Fibroblast of lung (primary cell): ENCODE data around the gene FAM135A. TPM values are rescaled to one million over a fixed set of nuclear protein-coding genes. Genes with fewer than 3 reads are reported as not detected.
A peak's percentile ranks its signal among the peaks of the same experiment; 100 is the strongest.

Experiments
- DNase-seq, 2 donors: peaks; one replicate each; pipeline versions ENCODE4 v3.0.0 to v3.0.0-alpha.2; 2010; ENCODE audit warnings: low read depth in 2 of 2
- H2AFZ ChIP-seq: 2 replicates; pipeline ENCODE4 v1.5.1; 2012; ENCODE audit warnings: low read length, control low read depth, inconsistent platforms
- H3K27ac ChIP-seq: 2 replicates; pipeline ENCODE4 v1.5.1; 2011; ENCODE audit warnings: low read length, control low read depth; ENCODE audit not compliant: insufficient read depth
- H3K27me3 ChIP-seq: 2 replicates; pipeline ENCODE4 v1.5.1; 2011; ENCODE audit warnings: mild to moderate bottlenecking, low read length; ENCODE audit not compliant: control insufficient read depth, insufficient read depth
- H3K36me3 ChIP-seq: 2 replicates; pipeline ENCODE4 v1.5.1; 2011; ENCODE audit warnings: low read length; ENCODE audit not compliant: control insufficient read depth, insufficient read depth
- H3K4me1 ChIP-seq: 2 replicates; pipeline ENCODE4 v1.5.1; 2011; ENCODE audit warnings: low read length; ENCODE audit not compliant: control insufficient read depth, insufficient read depth; ENCODE audit errors: extremely low read depth
- H3K4me2 ChIP-seq: 2 replicates; pipeline ENCODE4 v1.5.1; 2011; ENCODE audit warnings: low read length, control low read depth; ENCODE audit not compliant: insufficient read depth; ENCODE audit errors: extremely low read depth
- H3K4me3 ChIP-seq, 4 experiments: fragments of 200-600 bp in 1 of 4; sonication (generic) in 1 of 4; replicated peaks in 1 of 4; 2 replicates each; pipeline ENCODE4 v1.5.1; 2011 to 2016; ENCODE audit warnings: low read length in 4 of 4, low read depth in 3 of 4, mild to moderate bottlenecking in 3 of 4, control low read depth in 2 of 4, inconsistent platforms in 1 of 4, mixed read lengths in 1 of 4; ENCODE audit not compliant: insufficient read depth in 1 of 4; ENCODE audit errors: control extremely low read depth in 1 of 4
- H3K79me2 ChIP-seq: 2 replicates; pipeline ENCODE4 v1.5.1; 2012; ENCODE audit warnings: mild to moderate bottlenecking, low read length, inconsistent platforms; ENCODE audit not compliant: control insufficient read depth, insufficient read depth
- H3K9ac ChIP-seq: 2 replicates; pipeline ENCODE4 v1.5.1; 2011; ENCODE audit warnings: mild to moderate bottlenecking, low read length, control low read depth; ENCODE audit not compliant: insufficient read depth
- H3K9me3 ChIP-seq: 2 replicates; pipeline ENCODE4 v1.5.1; 2012; ENCODE audit warnings: low read depth, low read length; ENCODE audit not compliant: control insufficient read depth, insufficient read depth
- H4K20me1 ChIP-seq: 2 replicates; pipeline ENCODE4 v1.5.1; 2011; ENCODE audit warnings: low read length; ENCODE audit not compliant: control insufficient read depth, insufficient read depth; ENCODE audit errors: extremely low read depth
- CTCF ChIP-seq, 2 donors: IDR thresholded peaks in 1 of 2; conservative IDR thresholded peaks in 1 of 2; 1 replicate in 1 of 2; 2 replicates in 1 of 2; pipeline ENCODE4 v1.5.1; 2011 to 2012; ENCODE audit warnings: low read length in 2 of 2, control low read depth in 1 of 2, inconsistent platforms in 1 of 2, low read depth in 1 of 2, mild to moderate bottlenecking in 1 of 2
- EZH2 ChIP-seq: IDR thresholded peaks from 2 replicates; pipeline ENCODE4 v1.5.1; 2012; ENCODE audit warnings: low read length, control low read depth, mild to moderate bottlenecking; ENCODE audit errors: missing control alignments
- polyA plus RNA-seq, 2 donors: library from polyadenylated mRNA; depleted of rRNA in 1 of 2; stranded (reverse) in 1 of 2; unstranded in 1 of 2; fragments of >200 nt; gene quantifications; 2 replicates each; pipeline ENCODE4 v1.2.1, GENCODE V29; 2011 to 2012; ENCODE audit warnings: missing spikeins in 1 of 2
- total RNA-seq: library from RNA; depleted of rRNA; stranded (reverse); fragments of >200 nt; gene quantifications from 2 replicates; pipeline ENCODE4 v1.2.1, GENCODE V29; 2014

Gene FAM135A
- total and polyA plus RNA-seq, 2 donors (not counting 1 experiment from before 2014, with no cell fraction given): 7.1 to 10.2 TPM

- TF ChIP-seq CTCF (conservative IDR thresholded peaks at IDR 0.05 in 1 of 2, IDR thresholded peaks at IDR 0.05 in 1 of 2; ENCODE audit: low read depth in 1 of 2, low read length in 2 of 2) (no peak), EZH2 (no peak)
- no peak overlapping the region for H3K9ac ChIP-seq
- H3K4me1 ChIP-seq: no peaks in the 10 kb centered on the region
These were observed 8.7 kb upstream of the FAM135A start for GRCh38 chr6:70404658-70405057.

GRCh38 chr6:70409216-70409615 lies 4.1 kb upstream of the FAM135A start:
- no peak overlapping the region for H3K27ac ChIP-seq
- TF ChIP-seq EZH2 (no peak), CTCF (conservative IDR thresholded peaks at IDR 0.05 in 1 of 2, IDR thresholded peaks at IDR 0.05 in 1 of 2; ENCODE audit: low read depth in 1 of 2, low read length in 2 of 2) (no peak)

More at GRCh38 chr6:70404658-70405057, 8.7 kb upstream of the FAM135A start:
- Histone ChIP-seq H3K9me3 (no peaks in the 10 kb centered on the region), H4K20me1 (no peaks in the 10 kb centered on the region), H3K79me2 (no peaks in the 10 kb centered on the region), H3K4me3 (no peak overlapping the region), H3K4me2 (no peak overlapping the region), H3K36me3 (no peaks in the 10 kb centered on the region), H3K27ac (no peak overlapping the region), H3K27me3 (no peaks in the 10 kb centered on the region), H2AFZ (no peak overlapping the region)
- DNase-seq: no peak

GRCh38 chr6:70411542-70412251 lies 1.6 kb upstream of the FAM135A start:
- H3K4me3 ChIP-seq: no peak overlapping the region
- no peak overlapping the region for H3K27ac ChIP-seq
- H3K4me2 ChIP-seq: peak overlapping the region; percentile 95
- no peak overlapping the region for H2AFZ ChIP-seq
- no peaks in the 10 kb centered on the region for H3K27me3 ChIP-seq
- no peaks in the 10 kb centered on the region for H3K36me3 ChIP-seq
- H3K9ac ChIP-seq: no peak overlapping the region
- H4K20me1 ChIP-seq: no peaks in the 10 kb centered on the region
- DNase-seq: no peak
- no peaks in the 10 kb centered on the region for H3K79me2 ChIP-seq
- H3K4me1 ChIP-seq: peaks cover 4% of the 10 kb centered on the region
- TF ChIP-seq EZH2 (no peak), CTCF (conservative IDR thresholded peaks at IDR 0.05 in 1 of 2, IDR thresholded peaks at IDR 0.05 in 1 of 2; ENCODE audit: low read depth in 1 of 2, low read length in 2 of 2) (no peak)
- H3K9me3 ChIP-seq: no peaks in the 10 kb centered on the region

More at GRCh38 chr6:70409216-70409615, 4.1 kb upstream of the FAM135A start:
- Histone ChIP-seq H3K36me3 (no peaks in the 10 kb centered on the region), H3K4me3 (no peak overlapping the region), H3K4me1 (peaks cover 2% of the 10 kb centered on the region), H2AFZ (no peak overlapping the region), H3K9me3 (no peaks in the 10 kb centered on the region), H3K79me2 (no peaks in the 10 kb centered on the region), H3K9ac (no peak overlapping the region), H3K27me3 (no peaks in the 10 kb centered on the region), H4K20me1 (no peaks in the 10 kb centered on the region), H3K4me2 (no peak overlapping the region)
- no peak for DNase-seq
